Measurements from ENCODE around the gene GMPPA. TPM values are rescaled to one million over a fixed set of nuclear protein-coding genes. Genes with fewer than 3 reads are reported as not detected.

GMPPA gene
- total RNA-seq, 2 donors from 2014 or later: 36.9 to 38.2 TPM

DNA sequence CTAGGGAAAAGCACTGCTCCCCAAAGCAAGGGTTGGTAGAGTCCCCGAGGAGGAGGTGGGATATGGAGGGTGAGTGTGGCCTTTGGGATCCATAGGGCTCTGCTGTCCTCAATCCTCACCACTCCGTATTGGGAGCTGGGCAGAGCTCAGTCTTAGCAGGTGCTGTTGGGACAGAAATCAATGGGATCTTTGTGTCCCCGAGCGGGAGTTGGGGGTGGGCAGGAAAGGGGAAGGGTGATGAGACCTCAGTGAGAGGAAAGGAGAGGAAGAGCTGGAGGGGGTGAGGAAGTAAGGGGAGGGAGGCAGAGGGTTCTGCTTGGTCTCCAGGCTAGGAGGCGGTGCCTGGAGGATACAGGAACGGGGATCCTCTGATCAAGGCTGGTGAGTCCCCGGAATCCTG lies 18.2 kb downstream of the GMPPA start:
- WGBS, 2 experiments (ENCODE audit: insufficient coverage in 1 of 2, insufficient read length in 1 of 2): 80 to 85% methylated on average over 1 to 7 of the region's 7 CpGs
- no peak for DNase-seq
- Histone ChIP-seq H3K36me3 (ENCODE audit: control insufficient read depth, insufficient read depth, low read length) (no peaks in the 10 kb centered on the region), H3K4me1 (ENCODE audit: control insufficient read depth, insufficient read depth, low read length) (peaks cover 9% of the 10 kb centered on the region), H3K27ac (ENCODE audit: low read depth, low read length) (no peak overlapping the region), H3K27me3 (ENCODE audit: control insufficient read depth, insufficient read depth, low read length, poor library complexity, severe bottlenecking) (peaks cover 56% of the 10 kb centered on the region), H3K9ac (ENCODE audit: extremely low read depth, low read length, poor library complexity, severe bottlenecking) (no peak overlapping the region), H3K4me3 (ENCODE audit: low read length) (no peak overlapping the region), H3K9me3 (ENCODE audit: control insufficient read depth, low read length) (no peaks in the 10 kb centered on the region)
- Mint-ChIP-seq H3K36me3 (ENCODE audit: low read depth) (no peaks in the 10 kb centered on the region), H3K27ac (no peak overlapping the region), H3K9me3 (no peaks in the 10 kb centered on the region), H3K4me3 (no peak overlapping the region), H3K4me1 (peaks cover 26% of the 10 kb centered on the region), H3K27me3 (ENCODE audit: insufficient read depth) (peaks cover 73% of the 10 kb centered on the region)
- TF ChIP-seq, protein P1, sequence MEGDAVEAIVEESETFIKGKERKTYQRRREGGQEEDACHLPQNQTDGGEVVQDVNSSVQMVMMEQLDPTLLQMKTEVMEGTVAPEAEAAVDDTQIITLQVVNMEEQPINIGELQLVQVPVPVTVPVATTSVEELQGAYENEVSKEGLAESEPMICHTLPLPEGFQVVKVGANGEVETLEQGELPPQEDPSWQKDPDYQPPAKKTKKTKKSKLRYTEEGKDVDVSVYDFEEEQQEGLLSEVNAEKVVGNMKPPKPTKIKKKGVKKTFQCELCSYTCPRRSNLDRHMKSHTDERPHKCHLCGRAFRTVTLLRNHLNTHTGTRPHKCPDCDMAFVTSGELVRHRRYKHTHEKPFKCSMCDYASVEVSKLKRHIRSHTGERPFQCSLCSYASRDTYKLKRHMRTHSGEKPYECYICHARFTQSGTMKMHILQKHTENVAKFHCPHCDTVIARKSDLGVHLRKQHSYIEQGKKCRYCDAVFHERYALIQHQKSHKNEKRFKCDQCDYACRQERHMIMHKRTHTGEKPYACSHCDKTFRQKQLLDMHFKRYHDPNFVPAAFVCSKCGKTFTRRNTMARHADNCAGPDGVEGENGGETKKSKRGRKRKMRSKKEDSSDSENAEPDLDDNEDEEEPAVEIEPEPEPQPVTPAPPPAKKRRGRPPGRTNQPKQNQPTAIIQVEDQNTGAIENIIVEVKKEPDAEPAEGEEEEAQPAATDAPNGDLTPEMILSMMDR (conservative IDR thresholded peaks at IDR 0.05): no peak

DNA sequence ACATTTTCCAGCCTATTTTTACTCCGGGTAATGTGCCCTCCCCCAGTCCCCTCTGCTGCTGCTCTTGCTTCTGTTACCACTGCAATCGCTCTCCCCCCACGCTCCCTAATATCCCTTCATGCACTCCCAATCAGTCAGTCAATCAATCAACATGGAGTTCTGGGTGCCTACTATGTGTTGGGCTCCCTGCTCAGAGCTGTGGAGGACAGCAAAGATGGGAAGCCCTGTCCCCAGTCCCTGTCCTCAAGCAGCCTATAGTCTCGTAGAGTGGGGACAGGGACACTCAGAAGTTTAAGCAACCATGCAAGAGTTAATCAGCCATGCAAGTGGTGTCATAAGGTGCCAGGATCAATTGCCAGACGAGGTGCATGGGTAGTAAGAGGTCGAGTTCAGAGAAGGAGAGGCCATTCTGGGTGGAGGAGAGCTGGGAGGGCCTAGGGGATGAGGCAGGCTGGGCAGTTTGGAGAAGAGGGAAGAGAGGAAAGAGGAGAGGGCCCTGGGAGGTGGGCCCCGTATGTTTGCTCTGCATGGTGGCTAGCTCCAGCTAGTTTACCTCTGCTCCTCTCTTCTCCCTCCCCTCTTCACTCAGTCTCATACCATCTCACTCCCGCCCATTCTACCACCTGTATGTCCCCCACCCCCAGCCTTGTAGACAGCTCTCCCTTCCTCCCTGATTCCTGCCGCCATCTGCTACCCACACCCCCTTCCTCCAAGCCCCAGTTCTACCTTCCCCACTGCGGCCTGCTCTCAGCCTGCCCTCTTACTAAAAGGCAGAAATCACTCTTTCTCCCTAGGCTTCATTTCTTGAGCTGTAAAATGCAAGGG lies 19.5 kb downstream of the GMPPA start:
- Mint-ChIP-seq H3K9me3 (no peaks in the 10 kb centered on the region), H3K36me3 (ENCODE audit: low read depth) (no peaks in the 10 kb centered on the region), H3K27me3 (ENCODE audit: insufficient read depth) (peaks cover 61% of the 10 kb centered on the region), H3K27ac (no peak overlapping the region), H3K4me1 (peaks cover 25% of the 10 kb centered on the region), H3K4me3 (no peak overlapping the region)
- Histone ChIP-seq H3K9ac (ENCODE audit: extremely low read depth, low read length, poor library complexity, severe bottlenecking) (no peak overlapping the region), H3K27ac (ENCODE audit: low read depth, low read length) (no peak overlapping the region), H3K9me3 (ENCODE audit: control insufficient read depth, low read length) (no peaks in the 10 kb centered on the region), H3K4me1 (ENCODE audit: control insufficient read depth, insufficient read depth, low read length) (peaks cover 9% of the 10 kb centered on the region), H3K4me3 (ENCODE audit: low read length) (no peak overlapping the region), H3K27me3 (ENCODE audit: control insufficient read depth, insufficient read depth, low read length, poor library complexity, severe bottlenecking) (peaks cover 44% of the 10 kb centered on the region), H3K36me3 (ENCODE audit: control insufficient read depth, insufficient read depth, low read length) (no peaks in the 10 kb centered on the region)
- TF ChIP-seq, protein P1 (conservative IDR thresholded peaks at IDR 0.05): no peak
- no peak for DNase-seq
- 74 to 78% methylated on average over 4 to 10 of the region's 10 CpGs for WGBS, 2 experiments (ENCODE audit: insufficient coverage in 1 of 2, insufficient read length in 1 of 2)

DNA sequence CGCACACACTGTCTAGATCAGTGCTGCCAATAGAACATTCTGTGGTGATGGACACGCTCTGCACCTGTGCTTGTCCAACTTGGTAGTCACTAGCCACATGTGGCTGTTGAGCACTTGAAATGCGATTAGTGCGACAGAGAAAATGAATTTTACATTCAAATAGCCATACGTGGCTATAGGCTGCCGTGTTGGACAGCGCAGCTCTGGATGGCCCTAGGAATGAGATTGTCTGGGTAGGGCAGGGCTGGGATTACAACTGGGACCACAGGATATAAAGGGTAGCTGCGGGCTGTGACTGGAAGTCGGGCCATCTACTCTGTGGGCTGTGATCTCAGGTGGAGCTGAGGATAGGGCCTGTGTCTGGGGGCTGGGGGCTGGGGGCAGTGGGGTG lies 20.8 kb downstream of the GMPPA start:
- Histone ChIP-seq H3K9ac (ENCODE audit: extremely low read depth, low read length, poor library complexity, severe bottlenecking) (no peak overlapping the region), H3K4me3 (ENCODE audit: low read length) (no peak overlapping the region), H3K27ac (ENCODE audit: low read depth, low read length) (no peak overlapping the region), H3K36me3 (ENCODE audit: control insufficient read depth, insufficient read depth, low read length) (no peaks in the 10 kb centered on the region), H3K27me3 (ENCODE audit: control insufficient read depth, insufficient read depth, low read length, poor library complexity, severe bottlenecking) (peaks cover 31% of the 10 kb centered on the region), H3K4me1 (ENCODE audit: control insufficient read depth, insufficient read depth, low read length) (peaks cover 4% of the 10 kb centered on the region), H3K9me3 (ENCODE audit: control insufficient read depth, low read length) (no peaks in the 10 kb centered on the region)
- H3K9me3 Mint-ChIP-seq: no peaks in the 10 kb centered on the region
- H3K27ac Mint-ChIP-seq: no peak overlapping the region
- peaks cover 51% of the 10 kb centered on the region for H3K27me3 Mint-ChIP-seq (ENCODE audit: insufficient read depth)
- TF ChIP-seq, protein P1 (conservative IDR thresholded peaks at IDR 0.05): no peak
- H3K36me3 Mint-ChIP-seq (ENCODE audit: low read depth): no peaks in the 10 kb centered on the region
- WGBS, 2 experiments (ENCODE audit: insufficient coverage in 1 of 2, insufficient read length in 1 of 2): 89 to 97% methylated on average over 2 to 9 of the region's 9 CpGs
- no peak overlapping the region for H3K4me3 Mint-ChIP-seq
- peaks cover 18% of the 10 kb centered on the region for H3K4me1 Mint-ChIP-seq
- no peak for DNase-seq

Data from endodermal cell (in vitro differentiated cells).